NCI-H1048 (cell line): ENCODE data around the gene ENO4.

Experiments used
- DNase-seq: peaks from one replicate; lab custom pipeline; 2025; lab: John Stamatoyannopoulos, UW

ENO4 gene

GRCh38 chr10:116915340-116915739, 66.0 kb downstream of the ENO4 start:
- DNase-seq = no peak

- no peak for DNase-seq
These were observed 68.2 kb downstream of the ENO4 start for GRCh38 chr10:116917481-116917880.

- DNase-seq = no peak
These were observed 69.3 kb downstream of the ENO4 start for GRCh38 chr10:116918583-116918982.

- DNase-seq = no peak
These were observed 69.9 kb downstream of the ENO4 start for GRCh38 chr10:116919164-116919563.

GRCh38 chr10:116919706-116920105, 70.4 kb downstream of the ENO4 start:
- no peak for DNase-seq

GRCh38 chr10:116925056-116925455, 75.8 kb downstream of the ENO4 start:
- DNase-seq = no peak

- DNase-seq = no peak
These were observed 77.1 kb downstream of the ENO4 start for GRCh38 chr10:116926426-116926825.

GRCh38 chr10:116931806-116932205, 82.5 kb downstream of the ENO4 start:
- DNase-seq = no peak
